Activated CD4-positive, alpha-beta T cell treated with anti-CD3 and anti-CD28 coated beads, Interleukin-2, amount 50 U/mL, for 4 hours (primary cell): ENCODE measurements around the gene ANGPTL4.
"Not testable (repeated sequence)": the region's sequence is repeated elsewhere in the genome, so short reads cannot be mapped to it uniquely, and the experiment has no call there.

Source experiments
- DNase-seq, 2 experiments: peaks; one replicate each; pipeline ENCODE4 v3.0.0-alpha.2; 2020

Gene ANGPTL4

DNA sequence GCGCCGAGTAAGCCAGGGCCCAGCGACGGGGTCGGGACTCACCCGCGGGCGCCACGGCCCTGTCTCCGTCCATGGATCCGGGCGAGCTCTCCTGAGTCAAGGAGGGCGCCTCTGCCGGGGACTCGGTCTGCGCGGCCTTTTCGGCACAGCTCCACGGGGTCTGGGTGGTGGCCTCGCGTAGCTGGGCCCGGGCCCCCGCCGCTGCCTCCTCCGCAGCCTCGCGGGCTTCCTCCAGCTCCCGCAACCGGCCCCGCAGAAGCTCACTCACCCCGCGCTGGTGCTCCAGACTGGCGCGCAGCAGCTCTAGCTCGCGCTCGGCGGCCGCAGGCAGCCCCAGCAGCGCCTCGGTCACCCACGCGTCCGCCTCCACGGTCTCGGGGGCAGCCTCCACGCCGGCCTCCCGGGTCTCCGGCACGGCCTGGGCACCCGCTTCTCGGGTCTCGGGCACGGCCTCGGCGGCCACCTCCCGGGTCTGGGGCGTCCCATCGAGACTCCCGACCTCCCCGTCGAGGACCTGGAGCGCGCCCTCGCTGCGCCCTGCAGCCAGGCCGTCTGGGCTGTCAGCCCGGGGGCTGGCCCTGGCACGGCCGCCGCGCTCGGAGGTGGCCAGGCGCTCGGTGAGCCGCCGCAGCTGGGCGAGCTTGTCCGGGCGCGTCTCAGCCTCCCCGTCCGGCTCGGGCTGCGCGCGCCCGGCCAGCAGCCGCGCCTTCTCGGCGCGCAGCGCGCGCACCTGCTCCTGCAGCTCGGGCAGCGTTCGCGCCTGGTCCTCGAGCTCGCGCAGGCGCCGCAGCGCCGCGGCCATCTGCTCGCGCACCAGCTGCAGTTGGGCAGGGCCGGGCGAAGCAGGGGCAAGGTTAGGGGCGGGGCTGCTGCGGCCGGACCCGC lies 29.3 kb upstream of the ANGPTL4 start:
- DNase-seq: no peak

DNA sequence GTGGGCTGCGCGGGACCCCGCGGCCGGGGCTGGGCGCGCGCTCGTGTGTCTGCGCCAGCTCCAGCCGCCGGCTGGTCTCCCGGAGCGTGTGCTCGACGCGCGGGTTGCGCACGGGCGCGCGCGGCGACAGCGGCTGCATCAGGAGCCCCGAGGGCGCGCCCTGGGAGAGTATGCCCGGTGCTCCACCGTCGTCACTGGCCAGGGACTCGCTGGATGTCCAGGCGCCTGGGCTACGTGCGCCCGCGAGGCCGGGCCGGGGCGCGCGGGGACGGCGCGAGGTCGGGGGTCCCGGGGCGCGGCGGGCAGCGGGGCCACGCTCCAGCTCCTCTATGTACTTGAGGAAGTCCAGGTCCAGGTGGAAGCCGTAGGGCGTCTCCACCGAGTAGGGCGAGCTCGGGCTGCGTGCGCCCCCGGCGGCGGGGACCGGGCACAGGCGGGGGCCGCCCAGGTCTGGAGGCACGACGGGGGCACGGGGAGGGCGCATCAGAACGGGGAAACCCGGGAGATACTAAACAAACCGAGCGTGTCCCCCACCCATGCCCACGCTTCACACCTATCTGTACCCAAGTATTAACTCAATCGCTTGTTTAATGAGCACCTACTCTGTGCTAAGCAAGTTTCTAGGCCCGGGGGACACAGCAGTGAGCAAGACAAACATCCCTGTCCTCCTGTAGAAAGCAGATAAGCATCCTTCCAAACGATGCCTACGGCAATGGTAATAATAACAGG lies 28.4 kb upstream of the ANGPTL4 start:
- no peak for DNase-seq

DNA sequence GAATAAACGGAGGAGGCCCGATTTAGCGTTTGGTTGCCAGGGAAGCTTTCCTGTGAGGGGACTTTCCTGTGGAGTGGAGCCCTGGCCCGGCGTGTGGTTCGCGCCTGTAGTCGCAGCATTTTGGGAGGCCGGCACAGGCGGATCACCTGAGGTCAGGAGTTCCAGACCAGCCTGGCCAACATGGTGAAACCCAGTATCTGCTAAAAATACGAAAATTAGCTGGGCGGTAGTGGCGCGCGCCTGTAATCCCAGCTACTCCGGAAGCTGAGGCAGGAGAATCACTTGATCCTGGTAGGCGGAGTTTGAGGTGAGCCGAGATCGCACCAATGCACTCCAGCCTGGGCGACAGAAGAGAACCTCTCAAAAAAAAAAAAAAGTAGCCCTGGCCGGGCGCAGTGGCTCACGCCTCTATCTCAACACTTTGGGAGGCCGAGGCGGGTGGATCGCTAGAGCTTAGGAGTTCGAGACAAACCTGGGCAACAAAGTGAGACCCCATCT lies 27.8 kb upstream of the ANGPTL4 start:
- DNase-seq: no peak

DNA sequence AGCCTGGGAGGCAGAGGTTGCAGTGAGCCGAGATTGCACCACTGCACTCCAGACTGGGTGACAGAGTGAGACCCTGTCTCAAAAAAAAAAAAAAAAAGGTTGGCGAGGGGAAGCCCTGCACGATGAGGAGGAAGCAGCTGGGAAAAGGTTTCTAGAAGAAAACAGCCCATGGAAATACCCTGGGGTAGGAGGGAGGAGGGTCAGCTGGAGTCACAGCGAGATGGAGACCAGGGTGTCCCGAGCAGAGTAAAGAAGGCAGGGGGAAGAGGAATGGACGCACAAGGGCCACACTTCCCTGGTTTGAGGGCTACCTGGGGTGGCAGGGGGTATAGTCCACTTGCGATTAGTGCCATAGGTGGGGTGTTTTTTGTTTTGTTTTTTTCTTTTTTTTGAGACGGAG lies 27.3 kb upstream of the ANGPTL4 start:
- DNase-seq: no peak

DNA sequence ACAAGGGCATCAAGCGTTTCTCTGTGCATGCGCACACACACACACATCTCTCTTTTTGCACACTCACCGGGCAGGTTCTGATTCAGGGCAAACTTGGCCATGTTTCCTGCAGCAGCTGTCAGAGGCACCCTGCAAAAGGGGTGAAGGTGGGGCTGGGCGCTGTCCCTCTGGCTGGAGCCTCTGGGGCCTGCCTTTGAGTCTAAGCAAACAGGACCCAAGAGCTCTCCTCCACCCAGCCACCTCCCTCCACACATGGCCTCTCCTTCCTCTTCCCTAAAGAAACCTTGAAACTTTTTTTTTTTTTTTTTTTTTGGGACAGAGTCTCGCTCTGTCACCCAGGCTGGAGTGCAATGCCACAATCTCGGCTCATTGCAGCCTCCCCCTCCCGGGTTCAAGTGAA lies 26.2 kb upstream of the ANGPTL4 start:
- no peak for DNase-seq

DNA sequence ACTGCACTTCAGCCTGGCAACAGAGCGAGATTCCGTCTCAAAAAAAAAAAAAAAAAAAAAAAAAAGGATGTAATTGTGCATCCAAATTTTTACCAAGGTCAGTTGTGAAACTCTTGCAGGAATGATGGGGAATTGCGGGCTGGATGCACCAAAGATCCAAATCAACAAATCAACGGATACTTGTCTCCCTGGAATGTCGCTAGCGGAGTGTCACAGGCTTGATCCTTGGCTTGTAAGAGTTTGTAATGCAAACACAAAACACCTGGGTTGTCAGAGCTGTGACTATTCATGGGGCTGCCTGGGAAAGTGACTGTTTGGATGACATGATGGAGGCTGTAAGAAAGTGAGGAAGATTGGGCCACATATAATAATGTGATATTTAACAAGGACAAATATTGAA lies 25.1 kb upstream of the ANGPTL4 start:
- no peak for DNase-seq

DNA sequence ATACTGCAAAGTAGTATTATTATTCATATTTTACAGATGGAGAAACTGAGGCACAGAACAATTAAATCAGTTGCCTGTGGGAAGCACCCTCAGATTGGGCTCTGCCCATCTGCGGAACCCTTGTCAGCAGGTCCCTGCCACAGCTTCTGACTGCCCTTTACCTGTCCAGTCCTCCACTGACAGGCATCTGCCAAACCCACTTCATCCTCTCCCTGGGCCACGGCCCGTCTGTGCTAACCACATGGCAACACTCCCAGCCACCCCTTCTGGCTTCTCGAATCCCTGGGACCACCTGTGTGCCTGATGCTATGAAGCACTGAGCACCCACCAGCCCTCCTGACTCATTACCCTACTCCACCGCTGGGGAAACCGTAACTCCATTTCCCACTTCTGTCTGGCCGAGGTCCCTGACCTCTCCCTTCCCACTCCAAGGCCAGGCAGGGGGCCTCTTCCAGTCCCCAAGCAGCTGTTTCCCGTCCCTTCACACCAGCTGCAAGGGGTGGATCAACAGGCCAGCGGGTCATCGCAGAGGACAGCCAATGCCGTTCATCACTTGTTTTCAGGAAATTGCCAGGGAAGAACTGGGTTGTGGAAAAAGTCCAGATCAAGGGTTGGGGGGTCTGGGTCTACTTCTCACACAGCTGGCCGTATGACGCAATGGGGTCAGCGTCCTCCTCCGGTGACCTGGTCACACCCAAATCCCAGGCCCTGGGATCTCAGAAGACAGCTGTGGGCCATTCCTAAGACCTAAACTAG lies 23.4 kb upstream of the ANGPTL4 start:
- DNase-seq: no peak

DNA sequence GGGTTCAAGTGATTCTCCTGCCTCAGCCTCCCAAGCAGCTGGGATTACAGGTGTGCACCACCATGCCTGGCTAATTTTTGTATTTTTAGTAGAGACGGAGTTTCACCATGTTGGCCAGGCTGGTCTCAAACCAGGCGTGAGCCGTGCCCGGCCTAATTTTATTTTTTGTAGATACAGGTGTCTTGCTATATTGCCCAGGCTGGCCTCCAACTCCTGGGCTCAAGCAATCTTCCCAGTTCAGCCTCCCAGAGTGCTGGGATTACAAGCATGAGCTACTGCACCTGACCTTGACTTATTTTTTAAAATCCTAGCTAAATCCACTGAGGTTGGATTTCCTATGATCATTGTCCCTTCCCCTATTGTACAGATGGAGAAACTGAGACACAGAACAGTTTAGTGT lies 22.5 kb upstream of the ANGPTL4 start:
- DNase-seq: not testable (repeated sequence)

DNA sequence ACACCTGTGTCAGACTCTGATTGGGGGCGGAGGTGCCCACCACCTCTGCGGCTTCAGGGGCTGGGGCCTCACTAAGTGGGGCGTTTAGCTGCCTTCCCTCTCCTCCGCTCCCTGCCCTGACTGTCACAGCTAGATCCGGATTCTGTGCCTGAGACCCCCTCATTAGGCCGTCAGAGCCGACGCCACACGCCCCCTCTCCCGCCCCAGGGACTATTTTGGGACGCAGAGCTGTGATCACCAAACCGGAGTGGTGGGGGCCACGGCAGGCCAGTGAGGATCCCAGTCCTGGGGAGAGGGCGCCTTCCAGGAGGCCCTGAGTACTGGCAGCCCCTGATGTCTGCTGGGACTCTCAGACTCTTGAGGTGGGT lies 21.7 kb upstream of the ANGPTL4 start:
- DNase-seq: no peak

DNA sequence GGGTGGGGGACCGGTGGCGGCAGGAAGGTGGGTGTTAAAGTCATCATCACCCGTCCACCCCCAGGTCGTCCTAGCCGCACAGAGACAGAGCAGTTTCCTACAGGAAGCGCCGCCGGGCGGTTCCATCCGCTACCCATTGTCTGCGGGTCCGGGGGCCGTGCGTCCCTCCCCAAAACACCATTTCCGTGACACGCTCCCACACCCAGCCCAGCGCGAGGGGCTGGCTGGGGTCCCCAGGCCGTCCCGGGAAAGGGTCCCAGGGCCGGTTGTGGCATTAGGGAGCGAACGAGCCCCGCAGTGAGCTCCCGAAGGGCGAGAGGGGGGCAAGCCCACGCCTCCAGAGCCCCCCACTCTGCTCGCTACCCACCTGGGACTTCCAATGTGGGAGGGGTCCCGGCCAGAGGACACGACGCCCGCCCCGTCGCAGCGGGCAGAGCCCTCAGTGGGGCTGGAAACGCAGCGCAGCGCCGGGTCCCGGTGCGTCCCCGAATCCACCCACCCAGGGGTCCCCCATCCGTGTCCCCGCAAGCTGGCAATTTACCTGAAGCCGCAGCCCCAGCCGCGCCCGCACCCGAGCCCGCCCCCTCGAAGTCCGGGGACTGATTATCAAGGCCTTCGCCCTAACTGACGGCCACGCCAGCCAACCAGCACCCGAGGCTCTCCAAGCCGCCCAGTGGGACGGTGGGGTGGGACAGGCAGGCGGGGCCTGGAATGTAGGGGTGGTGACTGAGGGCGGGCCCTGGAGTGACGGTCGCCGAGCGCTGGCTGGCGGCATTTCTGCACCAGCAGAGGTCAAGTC lies 21.1 kb upstream of the ANGPTL4 start, which contains the start of gene KANK3:
KANK3 (minus strand) TSS at position 579 of the 799 bp plus-strand sequence. CDS start 5,434 bp downstream, outside the sequence.
- DNase-seq: peak; percentile 89 to 90

DNA sequence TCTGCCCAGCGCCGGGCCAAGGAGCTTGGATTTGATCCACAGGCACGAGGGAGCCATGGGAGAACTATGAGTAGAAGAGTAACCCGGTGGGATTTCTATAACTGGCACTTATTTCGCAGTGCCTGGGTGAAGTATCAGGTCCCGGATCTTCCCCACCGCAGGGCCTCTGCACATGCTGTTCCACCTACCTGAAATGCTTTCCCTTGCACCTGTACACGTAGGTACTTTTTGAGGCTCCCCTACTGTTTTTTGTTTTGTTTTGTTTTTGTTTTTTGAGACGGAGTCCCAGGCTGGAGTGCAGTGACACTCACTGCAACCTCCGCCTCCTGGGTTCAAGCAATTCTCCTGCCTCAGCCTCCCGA lies 20.5 kb upstream of the ANGPTL4 start:
- DNase-seq: no peak

DNA sequence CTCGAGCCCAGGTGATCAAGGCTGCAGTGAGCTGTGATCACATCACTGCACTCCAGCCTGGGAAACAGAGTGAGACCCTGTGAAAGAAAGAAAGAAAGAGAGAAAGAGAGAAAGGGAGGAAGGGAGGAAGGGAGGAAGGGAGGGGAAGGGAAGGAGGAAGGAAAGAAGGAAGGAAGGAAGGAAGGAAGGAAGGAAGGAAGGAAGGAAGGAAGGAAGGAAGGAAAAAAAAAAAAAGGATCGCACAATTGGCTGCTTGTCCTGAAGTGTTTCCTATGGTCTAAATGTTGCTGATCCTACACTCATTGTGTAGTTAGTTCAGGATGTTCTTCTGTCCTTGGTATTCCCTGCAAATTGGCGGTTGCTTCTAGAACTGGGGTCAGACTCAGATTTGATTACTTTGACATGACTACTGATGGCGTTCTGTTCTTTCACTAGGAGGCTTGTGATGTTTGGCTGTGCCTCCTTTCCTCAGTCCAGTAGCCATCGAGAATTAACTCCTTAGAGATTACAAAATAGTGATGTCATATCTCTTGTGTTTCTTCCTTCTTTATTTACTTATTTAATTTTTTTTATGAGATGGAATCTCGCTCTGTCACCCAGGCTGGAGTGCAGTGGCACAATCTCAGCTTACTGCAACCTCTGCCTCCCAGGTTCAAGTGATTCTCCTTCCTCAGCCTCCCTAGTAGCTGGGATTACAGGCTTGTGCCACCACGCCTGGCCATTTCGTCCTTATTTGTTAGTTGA lies 14.2 kb upstream of the ANGPTL4 start:
- DNase-seq: not testable (repeated sequence)

DNA sequence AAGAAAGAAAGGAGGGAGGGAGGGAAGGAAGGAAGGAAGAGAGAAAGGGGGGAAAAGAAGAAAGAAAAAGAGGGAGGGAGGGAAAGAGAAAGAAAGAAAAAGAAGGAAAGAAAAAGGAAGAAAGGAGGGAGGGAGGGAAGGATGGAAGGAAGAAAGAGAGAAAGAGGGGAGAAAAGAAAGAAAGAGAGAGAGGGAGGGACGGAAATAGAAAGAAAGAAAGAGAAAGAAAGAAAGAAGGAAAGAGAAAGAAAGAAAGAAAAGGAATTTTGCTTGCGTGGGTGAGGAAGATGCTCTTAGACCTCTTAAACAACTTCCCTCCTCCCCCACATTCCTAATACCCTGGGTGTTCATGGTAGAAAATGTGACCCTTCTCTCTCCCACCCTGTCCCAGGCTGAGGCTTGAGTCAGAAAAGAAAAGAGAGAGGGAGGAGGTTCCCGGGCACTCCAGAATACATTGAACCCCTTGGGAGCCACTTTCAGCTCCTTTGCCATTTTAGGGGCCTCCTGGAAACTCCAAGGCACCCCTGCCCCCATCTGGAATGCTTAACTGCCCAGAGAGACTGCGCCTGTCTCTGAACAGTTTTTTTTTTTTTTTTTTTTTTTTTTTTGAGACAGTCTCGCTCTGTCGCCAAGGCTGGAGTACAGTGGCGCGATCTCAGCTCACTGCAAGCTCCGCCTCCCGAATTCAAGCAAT lies 11.7 kb upstream of the ANGPTL4 start:
- no peak for DNase-seq

DNA sequence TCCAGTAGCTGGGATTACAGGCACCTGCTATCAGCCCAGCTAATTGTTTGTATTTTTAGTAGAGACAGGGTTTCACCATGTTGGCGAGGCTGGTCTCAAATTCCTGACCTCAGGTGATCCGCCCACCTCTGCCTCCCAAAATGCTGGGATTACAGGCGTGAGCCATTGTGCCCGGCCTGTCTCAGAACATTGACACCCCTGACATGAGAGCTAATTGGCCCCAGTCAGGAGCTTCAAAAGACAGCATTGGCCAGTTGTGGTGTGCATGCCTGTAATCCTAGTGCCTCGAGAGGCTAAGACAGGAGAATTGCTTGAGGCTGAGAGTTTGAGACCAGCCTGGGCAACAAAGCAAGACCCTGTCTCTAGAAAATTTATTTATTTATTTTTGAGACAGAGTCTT lies 11.1 kb upstream of the ANGPTL4 start:
- DNase-seq: not testable (repeated sequence)

DNA sequence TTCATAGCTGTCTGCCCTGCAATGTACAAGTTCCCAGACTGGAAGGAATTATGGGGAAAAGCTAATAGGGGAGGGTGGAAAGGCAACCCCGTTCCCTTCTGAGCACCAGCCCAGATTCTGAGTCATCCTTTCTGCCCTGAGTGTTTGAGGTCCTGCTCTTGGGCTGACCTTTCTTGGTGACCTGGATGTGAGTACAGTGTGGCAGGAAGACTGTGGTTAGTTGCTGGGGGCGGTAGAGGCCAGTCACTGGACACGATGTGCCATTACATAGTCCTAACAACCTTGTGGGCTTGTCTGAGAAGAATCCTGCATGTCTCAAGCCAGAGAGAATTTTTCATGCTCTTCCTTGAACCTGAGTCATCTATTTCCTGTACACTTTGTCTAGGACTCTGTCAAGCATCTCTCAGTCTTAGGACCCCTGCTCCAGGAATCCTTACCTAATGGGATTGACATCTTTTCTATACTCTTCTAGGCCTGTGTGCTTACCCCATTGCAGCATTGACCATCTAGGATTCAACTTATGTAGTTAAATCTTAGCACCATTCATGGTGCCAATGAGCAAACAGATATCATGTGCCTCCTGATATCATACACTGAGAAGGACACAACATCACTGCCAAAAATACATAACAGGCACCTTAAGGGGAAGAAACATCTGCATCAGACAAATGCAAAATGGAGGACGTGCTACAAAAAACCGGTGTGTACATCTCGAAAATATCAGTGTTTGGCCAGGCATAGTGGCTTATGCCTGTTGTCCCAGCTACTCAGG lies 8.1 kb upstream of the ANGPTL4 start:
- no peak for DNase-seq

DNA sequence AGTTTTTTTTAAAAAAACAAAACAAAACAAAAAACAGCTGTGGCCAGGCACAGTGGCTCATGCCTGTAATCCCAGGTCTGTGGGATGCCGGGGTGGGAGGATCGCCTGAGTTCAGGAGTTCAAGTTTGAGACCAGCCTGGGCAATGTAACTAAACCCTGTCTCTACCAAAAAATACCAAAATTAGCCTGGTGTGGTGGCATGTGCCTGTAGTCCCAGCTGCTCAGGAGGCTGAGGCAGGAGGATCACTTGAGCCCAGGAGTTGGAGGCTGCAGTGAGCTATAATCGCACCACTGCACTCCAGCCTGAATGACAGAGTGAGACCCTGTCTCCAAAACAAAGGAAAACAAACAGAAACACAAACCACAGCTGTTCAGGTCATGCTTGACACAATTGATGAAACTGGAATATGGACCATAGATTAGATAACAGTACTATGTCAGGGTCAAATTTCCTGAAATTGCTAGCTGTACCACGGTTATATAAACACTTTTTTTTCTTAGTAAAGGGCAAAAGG lies 6.9 kb upstream of the ANGPTL4 start:
- DNase-seq: no peak

DNA sequence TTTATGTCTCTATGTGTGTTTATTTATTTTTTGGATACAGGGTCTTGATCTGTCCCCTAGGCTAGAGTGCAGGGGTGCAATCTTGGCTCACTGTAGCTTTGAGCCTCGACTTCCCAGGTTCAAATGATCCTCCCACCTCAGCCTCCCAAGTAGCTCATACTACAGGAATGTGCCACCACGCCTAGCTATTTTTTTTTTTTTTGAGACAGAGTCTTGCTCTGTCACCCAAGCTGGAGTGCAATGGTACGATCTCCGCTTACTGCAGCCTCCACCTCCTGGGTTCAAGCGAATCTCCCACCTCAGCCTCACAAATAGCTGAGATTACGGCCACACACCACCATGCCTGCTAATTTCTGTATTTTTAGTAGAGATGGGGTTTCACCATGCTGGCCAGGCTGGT lies 5.0 kb upstream of the ANGPTL4 start:
- DNase-seq: no peak

DNA sequence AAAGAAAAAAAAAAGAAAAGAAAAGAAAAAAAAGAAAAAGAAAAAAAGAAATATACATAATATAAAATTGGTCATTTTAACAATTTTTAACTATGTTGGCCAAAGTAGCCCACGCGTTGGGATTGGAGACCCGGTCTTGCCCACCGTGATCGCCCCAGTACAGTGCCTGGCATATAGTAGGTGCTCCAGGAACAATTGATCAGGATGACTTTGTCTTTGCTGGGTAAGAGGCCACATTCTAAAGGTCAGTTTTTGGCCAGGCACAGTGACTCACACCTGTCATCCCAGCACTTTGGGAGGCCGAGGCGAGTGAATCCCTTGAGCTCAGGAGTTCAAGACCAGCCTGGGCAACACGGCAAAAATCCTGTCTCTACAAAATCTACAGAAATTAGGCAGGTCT lies 3.8 kb upstream of the ANGPTL4 start:
- DNase-seq: no peak

DNA sequence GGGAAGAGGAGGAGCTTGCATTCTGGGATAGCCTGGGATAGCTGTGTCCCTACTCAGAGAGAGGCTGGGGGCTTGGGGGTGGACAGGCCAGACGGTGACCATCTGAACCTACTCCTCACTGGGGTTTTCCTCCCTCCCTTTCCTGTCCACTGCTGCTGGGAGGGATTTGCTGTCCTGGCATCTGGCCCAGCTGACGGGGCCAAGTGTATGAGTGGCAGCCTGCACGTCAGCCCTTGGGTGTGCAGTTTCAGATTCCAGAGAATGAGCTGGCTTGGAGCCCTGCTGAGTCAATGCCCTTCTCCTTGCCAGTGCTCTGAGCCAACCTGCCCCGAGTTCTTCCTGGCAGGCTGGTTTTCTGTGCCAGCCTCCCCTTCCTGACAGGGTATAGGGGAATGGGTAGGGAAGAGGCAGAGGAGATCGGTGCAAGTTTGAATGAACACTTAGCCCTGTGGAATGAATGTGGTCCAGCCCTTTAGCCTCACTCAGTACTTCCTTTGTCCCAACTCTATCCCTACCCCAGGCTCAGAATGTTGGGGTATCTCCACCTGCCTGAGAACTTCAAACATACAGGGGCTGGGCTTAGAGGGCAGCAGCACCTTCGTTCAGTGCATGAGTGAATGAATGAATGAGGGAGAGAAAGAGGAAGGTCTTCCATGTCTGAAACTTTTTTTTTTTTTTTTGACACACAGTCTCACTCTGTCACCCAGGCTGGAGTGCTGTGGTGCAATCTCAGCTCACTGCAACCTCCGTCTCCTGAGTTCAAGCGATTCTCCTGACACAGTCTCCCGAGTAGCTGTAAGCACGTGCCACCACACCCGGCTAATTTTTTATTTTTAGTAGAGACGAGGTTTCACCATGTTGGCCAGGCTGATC lies 1.8 kb upstream of the ANGPTL4 start:
- no peak for DNase-seq
